ENCODE results near the gene RAB28.

DNA sequence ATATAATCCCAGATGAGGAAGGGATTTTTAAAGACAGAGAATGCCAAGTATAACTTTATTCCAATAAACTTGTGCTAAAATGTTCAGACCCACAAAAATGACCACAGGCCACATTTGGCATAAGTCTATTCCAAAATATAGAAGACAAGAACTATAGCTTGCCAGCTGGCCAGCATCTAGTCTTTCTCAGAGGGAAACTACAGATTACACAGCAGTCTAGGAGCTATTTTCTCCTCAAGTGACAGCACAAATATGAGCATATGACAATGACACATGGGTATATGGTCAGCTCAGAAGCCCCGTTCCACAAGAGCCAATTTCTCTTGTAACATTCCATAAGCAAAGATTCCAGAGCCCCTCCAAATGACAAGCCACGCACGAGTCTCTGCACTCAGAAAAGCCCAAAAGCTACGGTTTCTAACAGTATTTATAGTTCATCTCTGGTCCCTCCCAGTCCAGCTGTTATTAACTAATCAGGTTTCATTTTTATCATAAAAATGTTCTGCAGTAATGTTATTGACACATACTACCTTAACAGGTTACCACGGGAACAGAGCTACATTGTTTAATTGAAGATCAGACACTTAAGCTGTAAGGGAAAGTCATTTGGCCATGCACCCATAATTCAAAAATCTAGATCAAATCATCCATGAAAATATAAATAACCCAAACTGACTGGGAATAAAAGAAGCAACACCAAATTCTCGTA lies 70.3 kb downstream of the RAB28 start:
- no peak for TF ChIP-seq POLR2A (IDR thresholded peaks at IDR 0.05)
- TF ChIP-seq, protein P1, sequence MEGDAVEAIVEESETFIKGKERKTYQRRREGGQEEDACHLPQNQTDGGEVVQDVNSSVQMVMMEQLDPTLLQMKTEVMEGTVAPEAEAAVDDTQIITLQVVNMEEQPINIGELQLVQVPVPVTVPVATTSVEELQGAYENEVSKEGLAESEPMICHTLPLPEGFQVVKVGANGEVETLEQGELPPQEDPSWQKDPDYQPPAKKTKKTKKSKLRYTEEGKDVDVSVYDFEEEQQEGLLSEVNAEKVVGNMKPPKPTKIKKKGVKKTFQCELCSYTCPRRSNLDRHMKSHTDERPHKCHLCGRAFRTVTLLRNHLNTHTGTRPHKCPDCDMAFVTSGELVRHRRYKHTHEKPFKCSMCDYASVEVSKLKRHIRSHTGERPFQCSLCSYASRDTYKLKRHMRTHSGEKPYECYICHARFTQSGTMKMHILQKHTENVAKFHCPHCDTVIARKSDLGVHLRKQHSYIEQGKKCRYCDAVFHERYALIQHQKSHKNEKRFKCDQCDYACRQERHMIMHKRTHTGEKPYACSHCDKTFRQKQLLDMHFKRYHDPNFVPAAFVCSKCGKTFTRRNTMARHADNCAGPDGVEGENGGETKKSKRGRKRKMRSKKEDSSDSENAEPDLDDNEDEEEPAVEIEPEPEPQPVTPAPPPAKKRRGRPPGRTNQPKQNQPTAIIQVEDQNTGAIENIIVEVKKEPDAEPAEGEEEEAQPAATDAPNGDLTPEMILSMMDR (IDR thresholded peaks at IDR 0.05), result no peak

All from adrenal gland (tissue), 5 donors.